ENCODE measurements around the gene CDAN1.

CDAN1 gene

DNA sequence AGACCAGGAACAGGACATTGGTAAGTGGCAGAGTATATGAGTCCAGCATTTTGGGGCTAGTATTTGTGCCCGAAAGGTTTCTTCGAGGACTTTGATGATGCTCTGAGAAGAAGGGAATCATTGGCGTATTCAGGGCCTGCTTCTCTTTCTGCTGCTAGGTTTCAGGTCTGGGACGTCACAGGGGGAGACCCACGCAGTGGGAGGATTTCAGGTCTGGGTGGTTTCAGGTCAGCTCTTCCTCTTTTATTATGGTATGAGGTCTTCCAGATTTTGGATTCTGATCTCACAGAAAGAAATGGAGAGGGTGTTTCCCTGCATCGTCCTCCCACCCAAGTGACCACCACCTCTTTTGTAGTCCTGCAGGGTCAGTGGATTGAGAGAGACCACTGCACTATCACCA is 62.5 kb downstream of the CDAN1 start:
- TF ChIP-seq, protein P1, sequence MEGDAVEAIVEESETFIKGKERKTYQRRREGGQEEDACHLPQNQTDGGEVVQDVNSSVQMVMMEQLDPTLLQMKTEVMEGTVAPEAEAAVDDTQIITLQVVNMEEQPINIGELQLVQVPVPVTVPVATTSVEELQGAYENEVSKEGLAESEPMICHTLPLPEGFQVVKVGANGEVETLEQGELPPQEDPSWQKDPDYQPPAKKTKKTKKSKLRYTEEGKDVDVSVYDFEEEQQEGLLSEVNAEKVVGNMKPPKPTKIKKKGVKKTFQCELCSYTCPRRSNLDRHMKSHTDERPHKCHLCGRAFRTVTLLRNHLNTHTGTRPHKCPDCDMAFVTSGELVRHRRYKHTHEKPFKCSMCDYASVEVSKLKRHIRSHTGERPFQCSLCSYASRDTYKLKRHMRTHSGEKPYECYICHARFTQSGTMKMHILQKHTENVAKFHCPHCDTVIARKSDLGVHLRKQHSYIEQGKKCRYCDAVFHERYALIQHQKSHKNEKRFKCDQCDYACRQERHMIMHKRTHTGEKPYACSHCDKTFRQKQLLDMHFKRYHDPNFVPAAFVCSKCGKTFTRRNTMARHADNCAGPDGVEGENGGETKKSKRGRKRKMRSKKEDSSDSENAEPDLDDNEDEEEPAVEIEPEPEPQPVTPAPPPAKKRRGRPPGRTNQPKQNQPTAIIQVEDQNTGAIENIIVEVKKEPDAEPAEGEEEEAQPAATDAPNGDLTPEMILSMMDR (conservative IDR thresholded peaks at IDR 0.05; ENCODE audit: low read length) = no peak
- no peak overlapping the region for H3K4me3 ChIP-seq (ENCODE audit: low read length)
- DNase-seq (ENCODE audit: low read depth) = no peak
